SU-DHL-6 (cell line): ENCODE results near the gene PDE1C.

Experiments used
- EZH2phosphoT487 ChIP-seq: fragments of 200-600 bp; sonication (generic), shearing (Covaris generic); conservative IDR thresholded peaks from 2 replicates; pipeline ENCODE4 v1.6.1; 2018; ENCODE audit warnings: mild to moderate bottlenecking, antibody characterized with exemption, low read length, moderate library complexity, mixed read lengths
- TF ChIP-seq, protein P1 (sequence below): fragments of 200-600 bp; sonication (generic); IDR thresholded peaks from one replicate; pipeline ENCODE4 v1.5.1; 2017; ENCODE audit warnings: antibody characterized with exemption, mild to moderate bottlenecking, low read length, moderate library complexity; ENCODE audit not compliant: insufficient read depth, poor library complexity, severe bottlenecking

DNA sequence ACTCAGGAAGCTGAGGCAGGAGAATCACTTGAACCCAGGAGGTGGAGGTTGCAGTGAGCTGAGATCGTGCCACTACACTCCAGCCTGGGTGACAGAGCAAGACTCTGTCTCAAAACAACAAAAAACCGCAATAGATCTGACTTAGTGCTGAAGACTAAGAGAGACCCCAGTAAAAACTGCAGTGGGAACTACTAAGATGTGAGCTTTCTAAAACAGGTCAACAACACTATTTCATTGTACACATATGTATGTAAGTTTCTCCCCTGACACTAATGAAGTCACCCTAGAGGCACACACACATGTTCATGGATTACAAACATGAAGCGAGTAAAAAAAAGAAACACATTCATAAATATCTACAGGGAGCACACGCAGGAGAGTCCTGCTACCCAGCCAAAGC is 68.3 kb downstream of the PDE1C start:
- TF ChIP-seq, protein P1, sequence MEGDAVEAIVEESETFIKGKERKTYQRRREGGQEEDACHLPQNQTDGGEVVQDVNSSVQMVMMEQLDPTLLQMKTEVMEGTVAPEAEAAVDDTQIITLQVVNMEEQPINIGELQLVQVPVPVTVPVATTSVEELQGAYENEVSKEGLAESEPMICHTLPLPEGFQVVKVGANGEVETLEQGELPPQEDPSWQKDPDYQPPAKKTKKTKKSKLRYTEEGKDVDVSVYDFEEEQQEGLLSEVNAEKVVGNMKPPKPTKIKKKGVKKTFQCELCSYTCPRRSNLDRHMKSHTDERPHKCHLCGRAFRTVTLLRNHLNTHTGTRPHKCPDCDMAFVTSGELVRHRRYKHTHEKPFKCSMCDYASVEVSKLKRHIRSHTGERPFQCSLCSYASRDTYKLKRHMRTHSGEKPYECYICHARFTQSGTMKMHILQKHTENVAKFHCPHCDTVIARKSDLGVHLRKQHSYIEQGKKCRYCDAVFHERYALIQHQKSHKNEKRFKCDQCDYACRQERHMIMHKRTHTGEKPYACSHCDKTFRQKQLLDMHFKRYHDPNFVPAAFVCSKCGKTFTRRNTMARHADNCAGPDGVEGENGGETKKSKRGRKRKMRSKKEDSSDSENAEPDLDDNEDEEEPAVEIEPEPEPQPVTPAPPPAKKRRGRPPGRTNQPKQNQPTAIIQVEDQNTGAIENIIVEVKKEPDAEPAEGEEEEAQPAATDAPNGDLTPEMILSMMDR, result no peak
- TF ChIP-seq EZH2phosphoT487, result no peak
